Natural killer cell (primary cell): ENCODE results near the gene WDR74. TPM values are rescaled to one million over a fixed set of nuclear protein-coding genes. Genes with fewer than 3 reads are reported as not detected.

Experiments used
- ATAC-seq, 3 donors: fragments of 150-1000 bp in 2 of 3; fragments of 200-7000 bp in 1 of 3; cut with Tn5 transposase; 1 replicate in 1 of 3; 2 replicates in 2 of 3; pipeline ENCODE4 v1.10.0; 2021; ENCODE audit warnings: mild to moderate bottlenecking in 2 of 3, moderate library complexity in 2 of 3
- DNase-seq, 2 donors: peaks; one replicate each; pipeline versions ENCODE4 v3.0.0 to v3.0.0-alpha.2; 2013 to 2021; ENCODE audit warnings: mixed read lengths in 1 of 2
- H3K27ac ChIP-seq: one replicate; pipeline ENCODE4 v1.5.1; 2013; ENCODE audit warnings: mild to moderate bottlenecking, low read length
- H3K27me3 ChIP-seq: one replicate; pipeline ENCODE4 v1.6.1; 2013; ENCODE audit warnings: low read length; ENCODE audit not compliant: control insufficient read depth, insufficient read depth
- H3K36me3 ChIP-seq: one replicate; pipeline ENCODE4 v1.6.1; 2013; ENCODE audit warnings: low read length; ENCODE audit not compliant: control insufficient read depth, insufficient read depth
- H3K4me1 ChIP-seq: one replicate; pipeline ENCODE4 v1.6.1; 2013; ENCODE audit warnings: low read length; ENCODE audit not compliant: control insufficient read depth, insufficient read depth
- H3K4me3 ChIP-seq: one replicate; pipeline ENCODE4 v1.5.1; 2013; ENCODE audit warnings: low read length
- H3K9me3 ChIP-seq: one replicate; pipeline ENCODE4 v1.6.1; 2013; ENCODE audit warnings: low read length; ENCODE audit not compliant: control insufficient read depth, insufficient read depth
- H3K27ac Mint-ChIP-seq, 2 donors: one replicate each; pipeline ENCODE4 v1.8.0; 2022; ENCODE audit warnings: mild to moderate bottlenecking in 2 of 2, mixed read lengths in 2 of 2, moderate library complexity in 1 of 2
- H3K27me3 Mint-ChIP-seq, 2 donors: one replicate each; pipeline ENCODE4 v1.8.0; 2022; ENCODE audit warnings: low read depth in 2 of 2, mixed read lengths in 2 of 2
- H3K36me3 Mint-ChIP-seq: one replicate; pipeline ENCODE4 v1.8.0; 2022; ENCODE audit warnings: mixed read lengths
- H3K4me1 Mint-ChIP-seq, 2 donors: one replicate each; pipeline ENCODE4 v1.8.0; 2022; ENCODE audit warnings: mixed read lengths in 2 of 2
- H3K4me3 Mint-ChIP-seq: one replicate; pipeline ENCODE4 v1.8.0; 2022; ENCODE audit warnings: mild to moderate bottlenecking, moderate library complexity, mixed read lengths
- H3K9me3 Mint-ChIP-seq, 2 donors: one replicate each; pipeline ENCODE4 v1.8.0; 2022; ENCODE audit warnings: mixed read lengths in 2 of 2
- CTCF ChIP-seq: fragments of 200-600 bp; IDR thresholded peaks from one replicate; pipeline ENCODE4 v1.8.0; 2022; ENCODE audit warnings: antibody characterized with exemption
- WGBS: methylation state at CpG from one replicate; pipeline ENCODE4 v1.1.7; 2013; ENCODE audit warnings: missing lambda C conversion rate; ENCODE audit not compliant: insufficient coverage; 5-methylcytosine and 5-hydroxymethylcytosine counted together
- intact Hi-C: fragments of 100-400 bp; cut with micrococcal nuclease; formaldehyde crosslinking; loops from one replicate; pipeline ENCODE4 v1.14.2; 2022
- total RNA-seq, 4 donors: library from RNA; stranded (reverse); fragments of 120-200 nt in 1 of 4; gene quantifications; one replicate each; pipeline versions ENCODE4 v1.2.3 to v1.2.4, GENCODE V29; 2013 to 2022

WDR74 gene
- total RNA-seq, 3 donors from 2014 or later (not counting 1 experiment from before 2014, with no cell fraction given): 151 to 173 (median 171) TPM

- Histone ChIP-seq H3K4me3 (no peak overlapping the region), H3K9me3 (no peaks in the 10 kb centered on the region), H3K27me3 (no peaks in the 10 kb centered on the region), H3K36me3 (peaks cover 64% of the 10 kb centered on the region), H3K4me1 (peaks cover 28% of the 10 kb centered on the region), H3K27ac (no peak overlapping the region)
- Mint-ChIP-seq H3K4me1 (peaks cover 40 to 53% of the 10 kb centered on the region in 2 donors), H3K36me3 (peaks cover 40% of the 10 kb centered on the region), H3K27ac (peak overlapping the region in 1 of 2 donors; percentile 48), H3K4me3 (peak overlapping the region; percentile 29), H3K27me3 (no peaks in the 10 kb centered on the region), H3K9me3 (no peaks in the 10 kb centered on the region)
- intact Hi-C loops: no loop called here
- no peak for DNase-seq
- ATAC-seq: no peak
- no peak for TF ChIP-seq CTCF
- WGBS: 97% methylated on average over 11 of the region's 11 CpGs
These were observed 45.9 kb upstream of the WDR74 start for GRCh38 chr11:62885137-62885750.

- Histone ChIP-seq H3K4me1 (peaks cover 36% of the 10 kb centered on the region), H3K27ac (no peak overlapping the region), H3K9me3 (no peaks in the 10 kb centered on the region), H3K27me3 (no peaks in the 10 kb centered on the region), H3K4me3 (no peak overlapping the region), H3K36me3 (peaks cover 58% of the 10 kb centered on the region)
- intact Hi-C loops: loop anchor here (5.0 kb wide), 1 partner anchor 291 kb away; the partner anchor contains the start of gene TUT1
- H3K4me3 Mint-ChIP-seq: peak overlapping the region; percentile 100
- peak overlapping the region; percentile 99 for H3K27ac Mint-ChIP-seq
- ATAC-seq (no peak), DNase-seq (no peak)
- WGBS: 92% methylated on average over 3 of the region's 3 CpGs
- H3K27me3 Mint-ChIP-seq: no peaks in the 10 kb centered on the region
- TF ChIP-seq CTCF: no peak
- H3K36me3 Mint-ChIP-seq: peaks cover 32% of the 10 kb centered on the region
- H3K4me1 Mint-ChIP-seq: peaks cover 42 to 56% of the 10 kb centered on the region in 2 donors
- no peaks in the 10 kb centered on the region for H3K9me3 Mint-ChIP-seq
These were observed 44.3 kb upstream of the WDR74 start for GRCh38 chr11:62883673-62884072.

GRCh38 chr11:62882788-62883501, 43.6 kb upstream of the WDR74 start:
- H3K27ac ChIP-seq: peak overlapping the region; percentile 90
- peaks cover 36% of the 10 kb centered on the region for H3K4me1 ChIP-seq
- Mint-ChIP-seq H3K4me3 (peak overlapping the region; percentile 100), H3K27me3 (no peaks in the 10 kb centered on the region), H3K4me1 (peaks cover 41 to 56% of the 10 kb centered on the region in 2 donors), H3K36me3 (peaks cover 28% of the 10 kb centered on the region), H3K9me3 (no peaks in the 10 kb centered on the region), H3K27ac (peak overlapping the region; percentile 99)
- H3K27me3 ChIP-seq: no peaks in the 10 kb centered on the region
- H3K36me3 ChIP-seq: peaks cover 51% of the 10 kb centered on the region
- 31% methylated on average over 4 of the region's 5 CpGs for WGBS
- H3K4me3 ChIP-seq: no peak overlapping the region
- no peak for ATAC-seq
- DNase-seq: peak in 1 of 2 donors; percentile 21
- intact Hi-C loops: loop anchor here (5.0 kb wide), 1 partner anchor 291 kb away; the partner anchor contains the start of gene TUT1
- TF ChIP-seq CTCF: no peak
- H3K9me3 ChIP-seq: no peaks in the 10 kb centered on the region
